ENCODE results near the gene KRTAP5-3.

GRCh38 chr11:1603629-1604028 is 4.6 kb downstream of the KRTAP5-3 start:
- TF ChIP-seq CTCF (IDR thresholded peaks at IDR 0.05) (no peak), POLR2A (IDR thresholded peaks at IDR 0.05) (no peak)

Data from esophagus squamous epithelium (tissue), 4 donors.